ENCODE measurements around the gene AFP.

- TF ChIP-seq CTCF (IDR thresholded peaks at IDR 0.05) (no peak), EZH2 (IDR thresholded peaks at IDR 0.05; ENCODE audit: borderline replicate concordance, insufficient read depth, low read depth, low read length, poor library complexity, severe bottlenecking) (no peak)
Measured at GRCh38 chr4:73418677-73419076, 17.3 kb upstream of the AFP start.
